Testis (tissue), 3 donors: ENCODE results near the gene PRPS1. TPM values are rescaled to one million over a fixed set of nuclear protein-coding genes. Genes with fewer than 3 reads are reported as not detected.
"Not testable (repeated sequence)": the region's sequence is repeated elsewhere in the genome, so short reads cannot be mapped to it uniquely, and the experiment has no call there.

Experiments used
- DNase-seq: peaks from one replicate; pipeline ENCODE4 v3.0.0-alpha.2; 2019
- H3K27ac ChIP-seq, 2 donors: fragments of 200-600 bp; sonication (generic); one replicate each; pipeline ENCODE4 v1.5.1; 2019
- H3K27me3 ChIP-seq: fragments of 200-600 bp; sonication (generic); one replicate; pipeline ENCODE4 v1.5.1; 2019
- H3K36me3 ChIP-seq: fragments of 200-600 bp; sonication (generic); one replicate; pipeline ENCODE4 v1.5.1; 2017; ENCODE audit warnings: low read depth; ENCODE audit errors: missing control alignments
- H3K4me1 ChIP-seq: fragments of 200-600 bp; sonication (generic); one replicate; pipeline ENCODE4 v1.5.1; 2019
- H3K4me3 ChIP-seq, 2 donors: fragments of 200-600 bp; sonication (generic); one replicate each; pipeline ENCODE4 v1.5.1; 2017 to 2019
- H3K9me3 ChIP-seq: fragments of 200-600 bp; sonication (generic); one replicate; pipeline ENCODE4 v1.5.1; 2017
- CTCF ChIP-seq, 3 experiments: fragments of 450-650 bp in 2 of 3; fragments of 200-600 bp in 1 of 3; sonication (generic) in 1 of 3; IDR thresholded peaks; one replicate each; pipeline ENCODE4 v1.5.1; 2016 to 2019; ENCODE audit warnings: antibody characterized with exemption in 3 of 3, mild to moderate bottlenecking in 2 of 3, moderate library complexity in 1 of 3
- POLR2A ChIP-seq: fragments of 450-650 bp; IDR thresholded peaks from one replicate; pipeline ENCODE4 v1.6.1; 2017; ENCODE audit warnings: antibody characterized with exemption, mild to moderate bottlenecking, moderate library complexity
- WGBS, 2 donors: methylation state at CpG; one replicate each; pipeline ENCODE4 v1.1.5; 2018; 5-methylcytosine and 5-hydroxymethylcytosine counted together
- intact Hi-C: fragments of 100-400 bp; cut with DNase I; formaldehyde crosslinking; loops from one replicate; pipeline ENCODE4 v1.15.1; 2023; ENCODE audit warnings: low total_unique reads
- polyA plus RNA-seq: library from polyadenylated mRNA; stranded (reverse); fragments of 350-450 nt; fragmentation: Illumina TruSeq; extraction: RNeasy Lipid Tissue Mini Kit (QIAGEN cat#74804); gene quantifications from one replicate; pipeline ENCODE4 v1.2.3, GENCODE V29; 2014; ENCODE audit warnings: low read depth, low replicate concordance; ENCODE audit not compliant: insufficient read depth
- total RNA-seq, 2 donors: library from RNA; depleted of rRNA; stranded (reverse); fragments of >200 nt; gene quantifications; one replicate each; pipeline ENCODE4 v1.2.3, GENCODE V29; 2016

Gene PRPS1
- total and polyA plus RNA-seq, 3 donors from 2014 or later = 32.7 to 39.3 (median 38.7) TPM

DNA sequence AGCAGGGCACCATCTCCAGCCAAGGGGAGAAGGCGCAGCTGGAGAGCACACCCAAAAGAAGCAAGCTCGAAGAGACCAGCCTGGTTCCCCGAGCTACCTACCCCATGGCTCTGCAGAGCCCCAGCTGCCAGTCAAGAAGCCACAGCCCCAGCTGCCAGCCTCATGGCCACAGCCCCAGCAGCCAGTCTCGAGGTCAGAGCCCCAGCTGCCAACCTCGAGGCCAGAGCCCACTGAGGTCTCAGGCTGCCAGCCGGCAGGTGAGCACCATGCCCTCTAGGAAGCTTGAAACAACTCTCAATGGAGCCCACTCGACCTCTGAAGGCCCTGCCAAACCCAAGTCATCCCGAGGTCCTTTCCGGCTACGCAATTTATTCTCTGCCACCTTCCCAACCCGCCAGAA lies 27.0 kb upstream of the PRPS1 start:
- TF ChIP-seq CTCF (IDR thresholded peaks at IDR 0.05) (no peak), POLR2A (no peak)
- WGBS, 2 donors = 97 to 100% methylated on average over 1 to 10 of the region's 11 CpGs
- intact Hi-C loops = no loop called here

GRCh38 chrX:107601759-107602158 lies 26.6 kb upstream of the PRPS1 start:
- intact Hi-C loops = no loop called here
- no peak for TF ChIP-seq POLR2A
- no peak for TF ChIP-seq CTCF (IDR thresholded peaks at IDR 0.05)
- no peaks in the 10 kb centered on the region for H3K36me3 ChIP-seq
- no peak overlapping the region for H3K27ac ChIP-seq
- no CpG with 5 or more reads among the region's 16 CpGs for WGBS, 2 donors
- H3K4me3 ChIP-seq = no peak overlapping the region
- no peak for DNase-seq
- no peaks in the 10 kb centered on the region for H3K27me3 ChIP-seq
- no peaks in the 10 kb centered on the region for H3K4me1 ChIP-seq
- no peaks in the 10 kb centered on the region for H3K9me3 ChIP-seq

More for the DNA sequence above, 27.0 kb upstream of the PRPS1 start:
- Histone ChIP-seq H3K4me3 (no peak overlapping the region), H3K36me3 (no peaks in the 10 kb centered on the region), H3K27me3 (no peaks in the 10 kb centered on the region), H3K9me3 (no peaks in the 10 kb centered on the region), H3K4me1 (no peaks in the 10 kb centered on the region), H3K27ac (no peak overlapping the region)
- DNase-seq = no peak

DNA sequence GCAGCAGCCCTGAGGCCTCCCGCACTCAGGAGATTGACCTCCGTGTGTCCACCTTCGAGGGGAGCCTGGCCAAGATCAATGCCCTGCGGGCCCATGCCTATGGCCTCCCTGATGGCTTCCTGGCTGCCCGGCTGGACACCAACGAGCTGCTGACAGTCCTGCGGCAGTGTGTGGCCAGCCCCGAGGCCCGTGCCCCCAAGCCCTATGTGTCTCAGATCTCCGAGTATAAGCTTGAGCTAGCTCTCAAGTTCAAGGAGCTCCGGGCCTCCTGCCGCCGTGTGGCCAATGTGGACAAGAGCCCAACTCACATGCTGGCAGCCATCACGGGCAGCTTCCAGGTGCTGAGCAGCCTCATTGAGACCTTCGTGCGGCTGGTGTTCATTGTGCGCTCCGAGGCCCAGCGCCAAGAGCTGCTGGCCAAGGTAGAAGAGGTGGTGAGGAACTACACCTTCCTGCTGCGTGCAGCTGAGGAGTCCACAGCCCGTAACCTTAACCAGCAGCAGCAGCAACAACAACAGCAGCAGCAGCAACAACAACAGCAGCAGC lies 25.5 kb upstream of the PRPS1 start:
- no peak overlapping the region for H3K4me3 ChIP-seq
- TF ChIP-seq POLR2A (no peak), CTCF (IDR thresholded peaks at IDR 0.05) (no peak)
- H3K4me1 ChIP-seq = no peaks in the 10 kb centered on the region
- intact Hi-C loops = no loop called here
- H3K9me3 ChIP-seq = no peaks in the 10 kb centered on the region
- no peak overlapping the region for H3K27ac ChIP-seq
- H3K27me3 ChIP-seq = no peaks in the 10 kb centered on the region
- DNase-seq = no peak
- 91% methylated on average over 16 of the region's 21 CpGs; no CpG with 5 or more reads in 1 of the 2 donors for WGBS, 2 donors
- no peaks in the 10 kb centered on the region for H3K36me3 ChIP-seq

- no peaks in the 10 kb centered on the region for H3K27me3 ChIP-seq
- no peaks in the 10 kb centered on the region for H3K9me3 ChIP-seq
- no peak overlapping the region for H3K4me3 ChIP-seq
- no peaks in the 10 kb centered on the region for H3K36me3 ChIP-seq
- H3K27ac ChIP-seq = no peak overlapping the region
- TF ChIP-seq CTCF (IDR thresholded peaks at IDR 0.05) (no peak), POLR2A (no peak)
- DNase-seq = no peak
- intact Hi-C loops = no loop called here
- H3K4me1 ChIP-seq = no peaks in the 10 kb centered on the region
- WGBS, 2 donors = 74 to 79% methylated on average over 5 to 10 of the region's 13 CpGs
These were observed 24.7 kb upstream of the PRPS1 start for GRCh38 chrX:107603429-107604159.

GRCh38 chrX:107609061-107609460 lies 19.2 kb upstream of the PRPS1 start:
- WGBS, 2 donors = 90 to 100% methylated on average over 4 to 5 of the region's 5 CpGs
- H3K27me3 ChIP-seq, H3K4me3 ChIP-seq, DNase-seq, H3K4me1 ChIP-seq, intact Hi-C loops, H3K36me3 ChIP-seq, H3K9me3 ChIP-seq, H3K27ac ChIP-seq: not testable (repeated sequence)
